DOHH2 (cell line): Measurements from ENCODE around the gene SLC43A2.

Experiments
- EZH2phosphoT487 ChIP-seq: fragments of 200-600 bp; sonication (generic); IDR thresholded peaks from 2 replicates; pipeline ENCODE4 v1.6.1; 2017; ENCODE audit warnings: borderline replicate concordance, mild to moderate bottlenecking, antibody characterized with exemption, low read length, moderate library complexity, mixed read lengths
- TF ChIP-seq, protein P1 (sequence below): fragments of 200-600 bp; sonication (generic); IDR thresholded peaks from one replicate; pipeline ENCODE4 v1.5.1; 2014; ENCODE audit warnings: antibody characterized with exemption, mild to moderate bottlenecking, low read depth, low read length; ENCODE audit not compliant: poor library complexity, severe bottlenecking

DNA sequence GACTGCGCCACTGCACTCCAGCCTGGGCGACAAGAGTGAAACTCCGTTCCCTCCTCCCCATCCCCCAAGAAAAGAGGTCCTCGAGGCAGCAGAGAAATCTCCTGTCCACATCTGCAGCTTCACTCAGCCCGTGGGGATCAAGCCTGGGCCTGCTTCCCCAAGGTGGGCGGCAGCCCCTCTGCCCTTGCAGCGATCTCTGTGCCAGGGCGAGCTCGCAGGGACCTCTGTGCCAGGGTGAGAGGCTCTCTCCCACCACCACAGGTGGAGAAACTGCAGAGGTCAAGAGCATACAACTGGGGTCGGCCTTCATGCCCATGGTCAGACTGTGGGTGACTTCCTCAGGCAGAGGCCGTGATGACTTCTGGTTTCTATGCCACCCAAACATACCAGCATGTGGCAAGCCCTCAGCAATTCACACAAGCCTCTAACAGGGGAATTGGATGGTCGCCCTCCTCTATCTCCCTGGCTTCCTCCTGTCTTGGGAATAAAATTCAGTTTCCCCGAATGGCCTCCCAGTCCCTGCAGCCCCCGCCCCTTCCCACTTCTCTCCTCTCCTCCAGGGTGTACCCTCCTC lies 5.5 kb downstream of the SLC43A2 start:
- TF ChIP-seq, protein P1, sequence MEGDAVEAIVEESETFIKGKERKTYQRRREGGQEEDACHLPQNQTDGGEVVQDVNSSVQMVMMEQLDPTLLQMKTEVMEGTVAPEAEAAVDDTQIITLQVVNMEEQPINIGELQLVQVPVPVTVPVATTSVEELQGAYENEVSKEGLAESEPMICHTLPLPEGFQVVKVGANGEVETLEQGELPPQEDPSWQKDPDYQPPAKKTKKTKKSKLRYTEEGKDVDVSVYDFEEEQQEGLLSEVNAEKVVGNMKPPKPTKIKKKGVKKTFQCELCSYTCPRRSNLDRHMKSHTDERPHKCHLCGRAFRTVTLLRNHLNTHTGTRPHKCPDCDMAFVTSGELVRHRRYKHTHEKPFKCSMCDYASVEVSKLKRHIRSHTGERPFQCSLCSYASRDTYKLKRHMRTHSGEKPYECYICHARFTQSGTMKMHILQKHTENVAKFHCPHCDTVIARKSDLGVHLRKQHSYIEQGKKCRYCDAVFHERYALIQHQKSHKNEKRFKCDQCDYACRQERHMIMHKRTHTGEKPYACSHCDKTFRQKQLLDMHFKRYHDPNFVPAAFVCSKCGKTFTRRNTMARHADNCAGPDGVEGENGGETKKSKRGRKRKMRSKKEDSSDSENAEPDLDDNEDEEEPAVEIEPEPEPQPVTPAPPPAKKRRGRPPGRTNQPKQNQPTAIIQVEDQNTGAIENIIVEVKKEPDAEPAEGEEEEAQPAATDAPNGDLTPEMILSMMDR, result no peak
- TF ChIP-seq EZH2phosphoT487, result no peak
